HuH-7 (cell line): ENCODE measurements around the gene WDR48.

Source experiments
- DNase-seq: peaks from one replicate; pipeline ENCODE4 v3.0.0; 2011; ENCODE audit warnings: low spot score

The WDR48 gene

GRCh38 chr3:39064646-39065045 is 12.8 kb downstream of the WDR48 start:
- DNase-seq: no peak

GRCh38 chr3:39065197-39065596 is 13.4 kb downstream of the WDR48 start:
- DNase-seq: peak; percentile 55

GRCh38 chr3:39067286-39067685 is 15.5 kb downstream of the WDR48 start:
- no peak for DNase-seq

- no peak for DNase-seq
These were observed 16.7 kb downstream of the WDR48 start for GRCh38 chr3:39068556-39068955.

- no peak for DNase-seq
These were observed 24.1 kb downstream of the WDR48 start for GRCh38 chr3:39075910-39076309.

- no peak for DNase-seq
These were observed 27.7 kb downstream of the WDR48 start for GRCh38 chr3:39079530-39079929.

- DNase-seq: no peak
These were observed 28.2 kb downstream of the WDR48 start for GRCh38 chr3:39080026-39080425.

GRCh38 chr3:39082666-39083313 is 31.0 kb downstream of the WDR48 start:
- DNase-seq: no peak

GRCh38 chr3:39086144-39086543 is 34.3 kb downstream of the WDR48 start:
- DNase-seq: no peak

- DNase-seq: no peak
These were observed 36.6 kb downstream of the WDR48 start for GRCh38 chr3:39088456-39088855.

- DNase-seq: no peak
These were observed 37.1 kb downstream of the WDR48 start for GRCh38 chr3:39088889-39089288.

- DNase-seq: no peak
These were observed 39.1 kb downstream of the WDR48 start for GRCh38 chr3:39090922-39091321.

GRCh38 chr3:39094851-39095677 is 43.2 kb downstream of the WDR48 start:
- no peak for DNase-seq

GRCh38 chr3:39095778-39096177 is 44.0 kb downstream of the WDR48 start:
- DNase-seq: no peak

- DNase-seq: no peak
These were observed 45.0 kb downstream of the WDR48 start for GRCh38 chr3:39096775-39097174.

GRCh38 chr3:39097716-39098472 is 46.1 kb downstream of the WDR48 start:
- DNase-seq: no peak

GRCh38 chr3:39098473-39099000 is 46.7 kb downstream of the WDR48 start:
- DNase-seq: no peak

GRCh38 chr3:39099242-39099641 is 47.4 kb downstream of the WDR48 start:
- no peak for DNase-seq

- no peak for DNase-seq
These were observed 48.1 kb downstream of the WDR48 start for GRCh38 chr3:39099738-39100499.

GRCh38 chr3:39100500-39100886 is 48.7 kb downstream of the WDR48 start:
- DNase-seq: no peak

GRCh38 chr3:39101022-39101689 is 49.3 kb downstream of the WDR48 start:
- DNase-seq: peak; percentile 91
